LHCN-M2 (cell line): ENCODE measurements around the gene GPRASP2. TPM values are rescaled to one million over a fixed set of nuclear protein-coding genes. Genes with fewer than 3 reads are reported as not detected.
A peak's percentile ranks its signal among the peaks of the same experiment; 100 is the strongest.
"Not testable (repeated sequence)": the region's sequence is repeated elsewhere in the genome, so short reads cannot be mapped to it uniquely, and the experiment has no call there.

Experiments
- DNase-seq: peaks from one replicate; pipeline ENCODE4 v3.0.0-alpha.2; 2012; ENCODE audit warnings: low read depth
- polyA plus RNA-seq: library from polyadenylated mRNA; unstranded; fragments of >200 nt; gene quantifications from one replicate; pipeline ENCODE4 v1.2.1, GENCODE V29; 2012; ENCODE audit warnings: missing spikeins
- total RNA-seq: library from RNA; depleted of rRNA; stranded (reverse); fragments of >200 nt; gene quantifications from 2 replicates; pipeline ENCODE4 v1.2.3, GENCODE V29; 2014; rRNA removed

GPRASP2 gene
- 12.6 and 13.0 TPM in 2 replicates for total RNA-seq
- polyA plus RNA-seq = 6.3 TPM

DNA sequence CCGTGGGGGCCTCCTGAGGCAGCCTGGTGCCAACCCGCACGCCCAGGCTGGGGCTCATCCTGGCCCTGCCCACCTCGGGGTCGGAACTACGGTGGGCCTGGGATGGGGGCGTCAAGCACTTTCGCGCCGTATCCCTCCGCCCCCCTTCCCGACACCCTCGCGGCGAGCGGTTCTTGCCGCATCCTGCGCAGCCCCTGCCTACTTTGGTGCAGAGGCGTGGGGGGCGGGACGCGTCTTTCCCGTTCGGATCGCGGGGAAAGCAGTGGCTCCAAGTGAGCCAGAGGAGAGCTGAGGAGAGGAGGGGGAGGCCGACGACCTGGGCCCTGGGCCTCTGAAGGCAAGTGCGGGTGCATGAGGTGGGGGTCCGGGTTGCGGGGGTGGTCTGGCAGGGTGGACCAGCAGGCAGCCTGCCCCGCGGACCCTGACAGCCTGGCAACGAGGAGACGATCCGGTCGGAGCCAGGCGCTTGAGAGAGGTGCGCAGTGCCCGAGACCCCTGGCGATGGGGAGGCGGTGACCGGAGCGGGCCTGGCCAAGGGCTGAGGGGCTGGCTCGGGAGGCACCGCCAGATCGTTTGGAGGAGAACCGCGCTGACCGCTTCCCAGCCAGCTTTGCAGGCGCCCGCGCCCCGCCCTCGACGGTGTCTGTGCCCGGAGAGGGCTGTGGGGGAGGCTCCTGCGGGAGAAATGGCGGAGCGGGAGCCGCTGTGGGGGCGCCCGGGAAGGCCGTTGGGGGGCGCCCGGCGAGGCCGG, at the start of gene GPRASP2:
Gene GPRASP2 (plus strand): TSS at position 233 of the 751 bp plus-strand sequence. CDS start 2,422 bp downstream, outside the sequence.
- DNase-seq = peak; percentile 12

DNA sequence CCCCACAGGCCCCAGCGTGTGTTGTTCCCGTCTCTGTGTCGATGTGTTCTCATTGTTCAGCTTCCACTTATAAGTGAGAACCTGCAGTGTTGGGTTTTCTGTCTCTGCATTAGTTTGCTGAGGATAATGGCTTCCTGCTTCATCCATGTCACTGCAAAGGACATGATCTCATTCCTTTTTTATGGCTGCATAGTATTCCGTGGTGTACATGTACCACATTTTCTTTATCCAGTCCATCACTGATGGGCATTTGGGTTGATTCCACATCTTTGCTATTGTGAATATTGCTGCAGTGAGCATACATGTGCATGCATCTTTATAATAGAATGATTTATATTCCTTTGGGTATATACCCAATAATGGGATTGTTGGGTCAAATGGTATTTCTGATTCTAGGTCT, 48.4 kb upstream of the GPRASP2 start:
- not testable (repeated sequence) for DNase-seq

DNA sequence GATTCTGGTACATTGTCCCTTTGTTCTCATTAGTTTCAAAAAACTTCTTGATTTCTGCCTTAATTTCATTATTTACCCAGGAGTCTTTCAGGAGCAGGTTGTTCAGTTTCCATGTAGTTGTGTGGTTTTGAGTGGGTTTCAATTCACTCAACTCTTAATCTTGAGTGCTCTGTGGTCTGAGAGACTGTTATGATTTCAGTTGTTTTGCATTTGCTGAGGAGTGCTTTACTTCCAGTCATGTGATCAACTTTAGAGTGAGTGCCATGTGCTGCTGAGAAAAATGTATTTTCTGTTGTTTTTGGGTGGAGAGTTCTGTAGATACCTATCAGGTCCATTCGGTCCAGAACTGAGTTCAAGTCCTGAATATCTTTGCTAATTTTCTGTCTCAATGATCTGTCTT, 45.2 kb upstream of the GPRASP2 start:
- not testable (repeated sequence) for DNase-seq

DNA sequence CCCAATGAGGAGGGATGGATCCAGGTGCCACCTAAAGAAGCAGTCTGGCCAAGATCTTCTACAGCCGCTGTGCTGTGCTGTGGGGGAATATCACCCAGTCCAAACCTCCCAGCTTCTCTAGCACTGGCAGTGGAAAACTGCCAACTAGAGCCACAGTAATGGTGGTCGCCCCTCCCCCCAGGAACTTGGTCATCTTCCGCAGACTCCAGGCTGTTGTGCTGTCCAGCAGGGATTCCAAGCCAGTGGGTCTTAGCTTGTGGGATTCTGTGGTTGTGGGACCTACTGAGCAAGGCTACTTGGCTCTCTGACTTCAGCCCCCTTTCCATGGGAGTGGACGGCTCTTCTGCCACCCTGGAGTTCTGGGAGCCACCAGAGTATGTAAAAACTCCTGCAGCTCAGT, 42.7 kb upstream of the GPRASP2 start:
- DNase-seq = no peak

DNA sequence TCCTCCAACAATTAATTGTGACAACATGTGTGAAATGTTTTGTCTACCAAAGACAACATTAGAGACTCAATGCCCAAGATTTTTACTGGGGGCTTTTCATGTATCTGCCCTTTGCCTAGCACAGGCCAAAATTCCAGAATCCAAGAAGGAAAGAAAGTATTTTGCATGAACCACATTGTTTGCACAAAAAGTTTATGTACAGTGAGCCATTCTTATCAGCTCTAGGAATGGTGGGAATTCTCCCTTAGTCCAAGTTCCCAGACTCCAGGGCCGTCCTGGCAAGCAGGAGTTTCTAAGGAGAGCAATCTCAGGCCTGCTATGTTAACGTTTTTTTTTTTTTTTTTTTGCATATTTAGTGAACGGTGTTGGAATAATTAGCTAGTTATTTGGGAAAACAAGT, 39.4 kb upstream of the GPRASP2 start:
- no peak for DNase-seq

DNA sequence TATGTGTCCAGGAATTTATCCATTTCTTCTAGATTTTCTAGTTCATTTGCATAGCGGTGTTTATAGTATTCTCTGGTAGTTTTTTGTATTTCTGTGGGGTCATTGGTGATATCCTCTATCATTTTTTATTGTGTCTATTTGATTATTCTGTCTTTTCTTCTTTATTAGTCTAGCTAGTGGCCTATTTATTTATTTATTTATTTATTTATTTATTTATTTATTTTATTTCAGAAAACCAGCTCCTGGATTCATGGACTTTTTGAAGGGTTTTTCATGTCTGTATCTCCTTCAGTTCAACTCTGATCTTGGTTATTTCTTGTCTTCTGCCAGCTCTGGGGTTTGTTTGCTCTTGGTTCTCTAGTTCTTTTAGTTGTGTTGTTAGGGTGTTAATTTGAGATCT, 34.8 kb upstream of the GPRASP2 start:
- DNase-seq = not testable (repeated sequence)

DNA sequence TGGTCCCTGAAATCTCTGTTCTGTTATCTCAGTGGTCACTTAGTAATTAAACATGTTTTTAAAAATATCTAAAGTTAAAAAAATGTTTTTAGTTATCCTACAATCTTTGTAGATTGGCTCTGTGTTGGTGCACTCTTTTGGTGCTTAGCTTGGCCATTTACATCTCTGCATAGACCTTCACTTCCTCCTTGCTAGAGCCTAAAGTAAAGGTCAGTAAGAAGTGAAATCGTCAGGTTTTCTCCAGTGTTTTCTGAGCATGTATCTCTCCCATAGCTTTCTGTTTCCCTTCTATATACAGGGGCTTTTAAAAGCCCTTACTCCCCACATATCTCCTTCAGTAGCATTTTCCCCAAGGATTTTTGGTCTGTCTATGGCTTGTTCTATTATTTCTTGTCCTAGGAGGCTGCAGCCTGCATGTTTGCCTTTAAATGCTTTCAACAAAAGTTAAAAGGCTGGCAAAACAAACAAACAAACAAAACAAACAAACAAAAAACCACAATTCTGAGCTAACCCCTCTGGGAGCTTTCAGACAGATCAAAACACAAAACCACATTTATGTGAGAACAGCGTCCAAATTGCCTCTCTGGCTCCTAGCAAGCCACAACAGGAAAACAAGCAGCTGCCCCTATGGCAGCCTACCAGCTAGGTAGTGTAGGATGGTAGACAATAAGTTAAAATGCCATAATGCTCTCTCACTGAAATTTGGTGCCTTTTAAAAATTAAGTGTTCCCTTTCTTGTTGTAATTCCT, 27.3 kb upstream of the GPRASP2 start:
- peak; percentile 58 for DNase-seq

DNA sequence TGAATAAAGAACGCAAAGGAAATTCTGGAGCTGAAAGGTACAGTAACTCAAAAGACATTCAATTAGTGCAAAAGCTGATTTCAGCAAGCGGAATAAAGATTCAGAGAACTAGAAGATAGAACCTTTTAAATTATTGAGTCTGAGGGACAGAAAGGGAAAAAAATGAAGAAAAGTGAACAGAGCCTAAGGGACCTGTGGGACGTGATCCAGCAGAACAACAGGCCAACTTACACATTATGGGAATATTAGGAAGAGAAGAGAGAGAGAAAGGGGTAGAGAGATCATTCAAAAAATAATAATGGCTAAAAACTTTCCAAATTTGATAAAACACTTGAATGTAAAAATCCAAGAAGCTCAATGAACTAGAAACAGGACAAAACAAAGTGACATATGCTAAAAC, 17.5 kb upstream of the GPRASP2 start:
- no peak for DNase-seq

DNA sequence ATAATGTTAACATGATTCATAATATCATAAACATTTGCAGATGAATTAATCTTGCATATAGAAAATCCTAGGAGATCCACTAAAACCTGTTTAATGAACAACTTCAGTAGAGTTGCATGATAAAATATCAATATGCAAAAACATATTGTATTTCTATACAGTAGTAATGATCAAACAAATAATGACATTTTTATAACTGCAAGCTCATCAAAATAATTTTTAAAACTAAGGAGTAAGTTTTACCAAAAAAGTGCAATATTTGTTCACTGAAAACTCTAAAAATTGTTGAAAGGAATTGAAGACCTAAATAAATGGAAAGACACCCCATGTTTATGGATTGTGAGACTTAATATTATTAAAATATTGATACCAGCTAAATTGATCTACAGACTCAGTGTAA, 15.9 kb upstream of the GPRASP2 start:
- no peak for DNase-seq

DNA sequence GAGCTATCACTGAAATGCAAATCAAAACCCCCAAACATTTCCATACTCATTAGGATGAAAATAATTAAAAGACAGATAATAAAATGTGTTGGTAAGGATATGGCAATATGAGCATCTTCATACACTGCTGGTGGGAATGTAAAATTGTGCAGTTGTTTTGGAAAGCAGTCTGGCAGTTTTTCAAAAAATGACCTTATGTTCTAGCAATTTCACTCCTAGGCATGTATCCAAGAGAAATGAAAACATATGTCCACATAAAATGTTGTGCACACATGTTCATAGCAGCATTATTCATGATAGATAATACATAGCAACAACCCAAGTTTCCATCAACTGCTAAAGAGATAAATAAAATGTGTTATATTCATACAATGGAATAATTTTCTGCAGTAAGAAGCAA, 14.8 kb upstream of the GPRASP2 start:
- peak; percentile 40 for DNase-seq

DNA sequence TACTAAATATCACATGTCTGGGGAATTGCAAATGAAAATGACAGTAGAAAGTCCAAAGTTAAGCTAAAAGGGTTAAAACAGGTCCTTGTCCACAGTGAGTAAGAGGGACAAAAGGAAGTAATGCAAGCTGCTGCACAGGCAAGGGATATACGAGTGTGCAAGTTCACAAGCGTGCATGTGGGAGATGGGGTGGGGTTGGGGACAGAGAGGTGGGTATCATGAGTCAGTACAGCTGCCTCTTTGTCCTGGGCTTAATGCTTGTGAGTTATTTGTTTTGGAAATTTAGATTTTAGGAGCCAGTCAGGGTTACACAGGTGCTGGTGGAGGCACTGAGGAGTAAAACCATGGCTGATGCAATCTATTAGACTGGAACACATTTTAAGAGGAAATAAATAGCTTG, 3.3 kb upstream of the GPRASP2 start:
- DNase-seq = no peak

DNA sequence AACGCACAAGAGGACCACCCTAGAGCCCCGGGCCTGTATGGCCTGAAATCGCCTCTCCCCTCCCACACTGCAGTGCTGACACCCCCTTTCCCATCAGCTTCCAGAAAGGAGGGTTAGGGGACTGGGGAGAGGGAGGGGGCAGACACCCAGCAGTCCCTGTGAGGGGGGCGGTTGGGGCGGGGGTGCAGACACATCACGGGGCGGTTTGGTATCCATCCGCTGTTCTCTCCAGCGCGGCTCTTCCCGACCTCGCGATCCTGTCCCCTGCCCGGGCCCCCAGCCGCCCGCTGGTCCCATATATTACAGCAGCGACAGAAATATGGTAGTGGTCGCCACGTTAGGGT, 404 bp upstream of the GPRASP2 start:
- DNase-seq = no peak

DNA sequence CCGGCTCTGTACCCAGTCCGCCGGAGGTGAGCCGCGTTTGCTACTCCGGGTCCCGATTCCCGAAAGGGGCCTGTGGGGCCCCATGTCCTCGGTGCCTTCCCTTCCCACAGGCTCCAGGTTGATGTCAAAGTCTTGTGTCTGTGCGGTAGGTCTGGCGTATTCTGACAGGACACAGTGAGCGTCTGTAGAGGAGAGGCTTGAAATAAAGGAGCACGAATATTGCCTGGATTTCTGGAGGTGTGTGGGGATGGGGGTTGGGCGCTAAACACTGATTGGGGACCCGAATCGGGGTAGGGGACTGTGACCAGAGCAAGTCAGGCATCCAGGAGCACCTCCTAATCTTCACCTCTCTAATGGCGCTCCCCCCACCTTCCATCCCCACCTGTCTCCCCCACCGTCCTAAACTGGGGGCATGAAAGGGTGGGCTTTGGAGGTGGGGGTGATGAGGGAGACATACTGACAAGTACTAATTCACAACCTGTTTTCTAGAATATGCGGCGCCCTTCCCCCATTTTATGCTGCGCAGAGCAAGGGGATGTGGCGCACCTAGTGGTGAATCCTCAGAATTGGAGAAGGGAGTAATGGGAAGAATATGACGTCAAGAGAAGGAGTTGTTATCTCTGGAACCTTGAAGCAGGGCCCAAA, 855 bp downstream of the GPRASP2 start:
- peak; percentile 43 for DNase-seq

DNA sequence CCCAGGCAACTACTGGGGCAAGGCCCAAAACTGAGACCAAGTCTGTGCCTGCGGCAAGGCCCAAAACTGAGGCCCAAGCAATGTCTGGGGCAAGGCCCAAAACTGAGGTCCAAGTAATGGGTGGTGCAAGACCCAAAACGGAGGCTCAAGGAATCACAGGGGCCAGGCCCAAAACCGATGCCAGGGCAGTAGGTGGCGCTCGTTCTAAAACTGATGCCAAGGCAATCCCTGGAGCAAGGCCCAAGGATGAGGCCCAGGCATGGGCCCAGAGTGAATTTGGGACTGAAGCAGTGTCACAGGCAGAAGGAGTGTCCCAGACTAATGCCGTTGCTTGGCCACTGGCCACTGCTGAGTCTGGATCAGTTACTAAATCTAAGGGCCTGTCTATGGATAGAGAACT, 2.7 kb downstream of the GPRASP2 start:
- no peak for DNase-seq

DNA sequence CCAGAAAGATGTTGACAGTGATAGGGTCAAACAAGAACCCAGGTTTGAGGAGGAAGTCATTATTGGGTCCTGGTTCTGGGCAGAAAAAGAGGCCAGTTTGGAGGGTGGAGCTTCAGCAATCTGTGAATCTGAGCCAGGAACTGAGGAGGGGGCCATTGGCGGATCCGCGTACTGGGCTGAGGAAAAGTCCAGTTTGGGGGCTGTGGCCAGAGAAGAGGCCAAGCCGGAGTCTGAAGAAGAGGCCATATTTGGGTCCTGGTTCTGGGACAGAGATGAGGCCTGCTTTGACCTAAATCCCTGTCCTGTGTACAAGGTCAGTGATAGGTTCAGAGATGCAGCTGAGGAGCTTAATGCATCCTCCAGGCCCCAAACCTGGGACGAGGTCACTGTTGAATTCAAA, 3.7 kb downstream of the GPRASP2 start:
- no peak for DNase-seq

DNA sequence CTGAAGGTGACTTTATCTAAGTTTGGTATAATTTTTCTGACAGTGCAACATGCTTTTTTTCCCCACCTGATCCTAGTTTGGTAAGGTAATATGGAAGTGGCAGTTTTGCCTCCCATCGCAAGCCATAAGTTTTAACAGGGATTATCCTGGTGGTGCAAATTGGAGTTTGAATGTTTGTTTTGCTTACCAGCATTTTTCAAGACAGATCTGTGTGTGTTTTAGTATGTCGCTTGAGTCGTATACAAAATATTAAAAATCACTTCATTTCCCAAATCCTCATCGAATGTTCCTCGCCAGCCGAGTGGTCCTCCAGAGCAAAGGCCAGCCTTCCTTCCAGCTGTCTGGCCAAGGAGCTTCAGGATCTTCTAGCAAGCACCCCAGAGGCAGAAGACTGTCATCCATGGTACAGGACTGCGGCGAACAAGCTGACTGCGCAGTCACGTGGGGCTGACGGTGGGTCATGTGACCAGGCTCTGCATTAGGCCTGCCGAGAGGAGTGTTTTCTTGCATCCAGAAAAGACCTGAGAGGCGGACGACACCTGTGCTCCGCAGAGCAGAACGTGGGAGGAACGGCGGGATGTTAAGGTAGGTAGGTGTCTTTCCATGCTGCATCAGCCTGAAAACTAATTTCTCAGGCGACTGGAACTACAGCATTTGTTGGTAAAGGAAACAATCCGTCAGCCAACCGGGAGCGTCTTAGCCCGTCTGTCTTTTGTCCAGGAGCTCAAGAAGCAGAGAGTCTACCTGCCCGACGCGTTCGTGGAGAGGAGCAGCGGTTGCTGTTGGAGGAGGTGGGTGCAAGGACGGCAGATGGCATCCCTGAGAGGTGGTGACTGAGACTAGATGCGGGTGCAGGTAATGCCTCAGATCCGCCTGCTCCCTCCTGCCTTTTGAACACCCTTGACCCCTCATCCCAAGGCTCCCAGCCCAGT, 8.3 kb downstream of the GPRASP2 start, which contains the start of gene GPRASP3:
Gene GPRASP3 (plus strand): TSS at position 507 of the 932 bp plus-strand sequence. CDS start 28,253 bp downstream, outside the sequence.
- DNase-seq = peak; percentile 67

DNA sequence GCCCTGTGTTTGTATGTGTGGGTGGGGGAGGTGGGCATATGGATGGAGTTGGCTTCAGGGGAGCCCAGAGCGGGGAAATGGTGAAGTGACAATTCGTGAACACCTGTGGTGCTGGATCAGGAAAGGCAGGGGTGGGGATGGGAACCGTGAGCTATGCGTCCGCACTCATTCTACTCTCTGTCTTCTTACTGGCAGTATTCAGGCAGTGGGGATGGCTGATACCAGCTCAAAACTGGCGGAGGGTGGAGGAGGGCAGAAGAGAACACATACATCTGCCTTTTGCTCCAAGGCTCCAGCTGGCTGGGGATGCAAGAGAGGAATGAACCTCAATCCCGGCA, 8.9 kb downstream of the GPRASP2 start:
- not testable (repeated sequence) for DNase-seq

DNA sequence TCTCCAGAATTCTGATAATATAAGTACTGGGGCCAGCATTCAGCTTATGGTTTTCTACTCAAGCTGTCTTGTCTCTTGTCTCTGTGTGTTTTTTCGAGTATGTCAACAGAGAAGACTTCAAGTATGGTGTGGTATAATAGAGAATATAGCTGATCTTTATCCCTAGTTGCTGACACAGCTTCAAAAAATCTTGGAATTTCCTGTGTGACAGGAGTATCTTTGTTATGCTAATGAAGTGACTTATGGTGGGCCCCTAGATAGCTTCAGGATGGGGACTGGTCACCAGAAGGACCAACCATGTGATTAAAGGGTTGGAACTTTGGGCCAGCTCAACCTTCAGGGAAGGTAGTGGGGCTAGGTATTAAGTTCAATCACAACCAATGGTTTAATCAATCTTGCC, 11.2 kb downstream of the GPRASP2 start:
- no peak for DNase-seq

DNA sequence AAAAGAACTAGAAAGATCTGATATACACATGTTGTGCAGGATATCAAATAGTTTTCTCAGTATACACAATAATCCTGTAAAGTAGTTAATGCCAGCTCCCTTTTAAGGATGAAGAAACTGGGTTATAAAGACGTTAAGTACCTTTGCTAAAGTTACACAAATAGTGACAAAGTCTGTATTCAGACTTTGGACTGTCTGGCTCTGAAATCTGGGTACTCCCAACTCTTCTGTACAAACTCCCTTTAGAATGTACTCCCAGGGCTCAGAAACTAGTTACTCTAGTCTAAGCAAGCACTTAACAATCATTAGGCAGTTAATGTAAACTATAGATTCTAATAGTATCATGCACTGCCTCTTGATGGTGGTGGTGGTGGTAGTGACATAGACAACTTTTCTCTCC, 15.5 kb downstream of the GPRASP2 start:
- no peak for DNase-seq

DNA sequence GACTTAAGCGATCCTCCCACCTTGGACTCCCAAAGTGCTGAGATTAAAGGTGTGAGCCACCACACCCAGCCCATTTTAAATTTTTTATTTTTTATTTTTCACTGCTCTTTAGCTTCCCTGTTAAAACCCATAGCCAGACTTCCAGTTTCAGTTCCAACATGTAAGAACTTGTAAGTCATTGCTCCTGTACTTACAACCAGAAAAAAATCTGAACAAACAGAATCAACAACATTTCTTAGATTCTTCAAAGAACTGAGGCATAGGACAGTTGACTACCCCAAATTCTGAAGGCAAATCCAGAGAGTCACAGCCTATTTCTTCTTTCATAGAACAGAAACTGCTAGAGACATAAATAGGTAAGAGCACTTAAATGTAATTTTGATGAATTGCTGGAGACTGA, 16.4 kb downstream of the GPRASP2 start:
- DNase-seq = no peak

DNA sequence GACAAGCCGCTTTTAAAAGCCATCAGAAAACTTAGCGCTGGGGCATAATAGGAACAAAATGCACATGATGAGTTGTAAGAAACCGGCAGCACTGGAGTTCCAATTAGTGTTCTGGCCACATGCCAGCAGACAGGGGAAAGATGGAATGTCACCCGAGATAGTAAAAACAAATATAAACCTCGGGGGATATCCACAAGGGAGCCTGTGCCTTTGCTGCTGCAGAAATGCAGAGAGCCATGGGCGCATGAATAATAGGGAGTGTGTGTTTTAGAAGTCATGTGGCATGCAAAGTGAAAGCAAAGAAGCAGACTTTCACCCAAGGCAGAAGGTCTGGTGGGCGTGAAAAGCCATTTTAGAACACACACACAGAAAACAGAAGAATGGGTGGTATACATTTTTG, 27.4 kb downstream of the GPRASP2 start:
- DNase-seq = no peak

DNA sequence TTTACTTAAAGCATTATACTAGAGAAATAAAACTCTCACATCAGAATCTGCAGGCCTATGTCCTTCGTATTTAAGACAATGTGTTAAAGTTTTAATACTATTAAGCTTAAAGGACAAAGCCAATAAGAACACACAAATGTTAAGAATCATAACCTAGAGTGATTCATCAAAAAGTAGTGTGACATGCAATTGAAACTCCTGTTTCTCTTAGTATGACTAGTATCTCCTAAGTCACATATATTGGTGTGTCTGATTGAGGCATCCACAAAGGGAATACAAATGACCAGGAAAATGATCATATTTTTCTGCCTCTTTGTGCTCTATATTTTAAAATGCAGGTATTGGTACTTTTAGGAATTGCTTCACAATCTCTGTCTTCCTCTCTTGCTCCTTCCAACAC, 32.1 kb downstream of the GPRASP2 start:
- no peak for DNase-seq
